ENCODE results near the gene DMRT3.

The DMRT3 gene

GRCh38 chr9:977838-978830 is 1.7 kb downstream of the DMRT3 start:
- Histone ChIP-seq H3K27ac (ENCODE audit: low read depth, low read length) (no peak overlapping the region), H3K9me3 (ENCODE audit: control insufficient read depth, insufficient read depth, low read length) (peaks cover 10% of the 10 kb centered on the region; the same call in 1 of the 2 replicates), H3K4me2 (ENCODE audit: low read length) (no peak overlapping the region), H3K9me2 (replicated peaks; ENCODE audit: control insufficient read depth, low read length) (no peaks in the 10 kb centered on the region), H3K27me3 (ENCODE audit: control insufficient read depth, low read length) (peaks cover 48% of the 10 kb centered on the region), H3K4me1 (ENCODE audit: control insufficient read depth, low read length) (no peaks in the 10 kb centered on the region), H3F3A (ENCODE audit: control insufficient read depth, insufficient read depth) (no peaks in the 10 kb centered on the region), H3K4me3 (ENCODE audit: low read length) (no peak overlapping the region), H3K79me2 (ENCODE audit: control insufficient read depth, low read length) (no peaks in the 10 kb centered on the region), H4K20me1 (ENCODE audit: control insufficient read depth, insufficient read depth, low read depth, low read length) (no peaks in the 10 kb centered on the region), H3K36me3 (ENCODE audit: control insufficient read depth, low read length) (no peaks in the 10 kb centered on the region)
- TF ChIP-seq CTCF (IDR thresholded peaks at IDR 0.05; ENCODE audit: low read depth, low read length, poor library complexity, severe bottlenecking) (no peak), EZH2phosphoT487 (IDR thresholded peaks at IDR 0.05; ENCODE audit: borderline replicate concordance, low read length) (no peak)

- no peaks in the 10 kb centered on the region for H3K9me2 ChIP-seq (replicated peaks; ENCODE audit: control insufficient read depth, low read length)
These were observed 3.5 kb downstream of the DMRT3 start for GRCh38 chr9:979983-980382.

GRCh38 chr9:980640-981039 is 4.2 kb downstream of the DMRT3 start:
- Histone ChIP-seq H3F3A (ENCODE audit: control insufficient read depth, insufficient read depth) (no peaks in the 10 kb centered on the region), H3K27ac (ENCODE audit: low read depth, low read length) (no peak overlapping the region), H3K4me2 (ENCODE audit: low read length) (no peak overlapping the region), H3K4me1 (ENCODE audit: control insufficient read depth, low read length) (no peaks in the 10 kb centered on the region), H3K9me3 (ENCODE audit: control insufficient read depth, insufficient read depth, low read length) (0 out of 2 replicates have a peak, but pooled peaks cover under 1% of the 10 kb centered on the region), H3K79me2 (ENCODE audit: control insufficient read depth, low read length) (no peaks in the 10 kb centered on the region), H3K36me3 (ENCODE audit: control insufficient read depth, low read length) (no peaks in the 10 kb centered on the region), H3K27me3 (ENCODE audit: control insufficient read depth, low read length) (peaks cover 62% of the 10 kb centered on the region), H4K20me1 (ENCODE audit: control insufficient read depth, insufficient read depth, low read depth, low read length) (no peaks in the 10 kb centered on the region), H3K9me2 (replicated peaks; ENCODE audit: control insufficient read depth, low read length) (no peaks in the 10 kb centered on the region), H3K4me3 (ENCODE audit: low read length) (no peak overlapping the region)
- TF ChIP-seq EZH2phosphoT487 (IDR thresholded peaks at IDR 0.05; ENCODE audit: borderline replicate concordance, low read length) (0 out of 2 replicates have a peak, but pooled peaks have one; percentile 8), CTCF (IDR thresholded peaks at IDR 0.05; ENCODE audit: low read depth, low read length, poor library complexity, severe bottlenecking) (no peak)

More at GRCh38 chr9:979983-980382, 3.5 kb downstream of the DMRT3 start:
- TF ChIP-seq CTCF (IDR thresholded peaks at IDR 0.05; ENCODE audit: low read depth, low read length, poor library complexity, severe bottlenecking) (no peak), EZH2phosphoT487 (IDR thresholded peaks at IDR 0.05; ENCODE audit: borderline replicate concordance, low read length) (no peak)
- no peaks in the 10 kb centered on the region for H3F3A ChIP-seq (ENCODE audit: control insufficient read depth, insufficient read depth)
- no peak overlapping the region for H3K27ac ChIP-seq (ENCODE audit: low read depth, low read length)
- peaks cover 6% of the 10 kb centered on the region; the same call in 1 of the 2 replicates for H3K9me3 ChIP-seq (ENCODE audit: control insufficient read depth, insufficient read depth, low read length)
- H4K20me1 ChIP-seq (ENCODE audit: control insufficient read depth, insufficient read depth, low read depth, low read length) = no peaks in the 10 kb centered on the region
- H3K79me2 ChIP-seq (ENCODE audit: control insufficient read depth, low read length) = no peaks in the 10 kb centered on the region
- no peak overlapping the region for H3K4me3 ChIP-seq (ENCODE audit: low read length)
- peaks cover 58% of the 10 kb centered on the region for H3K27me3 ChIP-seq (ENCODE audit: control insufficient read depth, low read length)
- no peak overlapping the region for H3K4me2 ChIP-seq (ENCODE audit: low read length)
- H3K4me1 ChIP-seq (ENCODE audit: control insufficient read depth, low read length) = no peaks in the 10 kb centered on the region
- H3K36me3 ChIP-seq (ENCODE audit: control insufficient read depth, low read length) = no peaks in the 10 kb centered on the region
